GM12878 (cell line): ENCODE measurements around the gene MRNIP. TPM values are rescaled to one million over a fixed set of nuclear protein-coding genes. Genes with fewer than 3 reads are reported as not detected.

Experiments used
- ATAC-seq: fragments of 200-7000 bp; cut with Tn5 transposase; 3 replicates; pipeline ENCODE4 v1.9.1; 2020; ENCODE audit warnings: mild to moderate bottlenecking, moderate library complexity
- BruUV-seq: library from RNA; stranded (reverse); fragments of 400-500 nt; replicated peaks from 2 replicates; lab custom pipeline; 2021; lab: Mats Ljungman, UMichigan
- CTCF ChIA-PET: fragments of 300-600 bp; sonication (Branson Sonifier 250); formaldehyde crosslinking; extraction: SDS; loops from one replicate; lab custom pipeline; 2021; ENCODE audit warnings: inconsistent platforms; lab: Yijun Ruan, JAX
- POLR2A ChIA-PET: fragments of 350-600 bp; formaldehyde crosslinking; extraction: SDS; loops from one replicate; lab custom pipeline; 2021; ENCODE audit warnings: inconsistent platforms; lab: Charles Lee
- RAD21 ChIA-PET: fragments of 300-600 bp; sonication (Branson Sonifier 250); formaldehyde crosslinking; loops from one replicate; lab custom pipeline; 2023; ENCODE audit warnings: antibody characterized with exemption; ENCODE audit not compliant: unreplicated experiment; lab: Charles Lee
- SMC1A ChIA-PET: fragments of 300-600 bp; sonication (Branson Sonifier 250); formaldehyde crosslinking; loops from one replicate; lab custom pipeline; 2023; ENCODE audit not compliant: unreplicated experiment, uncharacterized antibody; lab: Charles Lee
- DNase-seq: peaks from one replicate; pipeline ENCODE4 v3.0.0-alpha.2; 2011; ENCODE audit warnings: low read depth, low spot score
- FAIRE-seq: peaks from 3 replicates; lab custom pipeline; 2011; peaks lifted over from hg19 to GRCh38; lab: Jason Lieb, UNC
- H2AFZ ChIP-seq: 2 replicates; pipeline ENCODE4 v1.6.0; 2011; ENCODE audit warnings: low read depth, low read length, control low read depth; ENCODE audit not compliant: control insufficient read depth
- H3K27ac ChIP-seq: 2 replicates; pipeline ENCODE4 v1.5.1; 2011; ENCODE audit warnings: control low read depth; ENCODE audit not compliant: control insufficient read depth, insufficient read depth
- H3K27me3 ChIP-seq, 2 experiments: replicated peaks in 1 of 2; 2 replicates each; pipeline versions ENCODE4 v1.6.0 to v1.6.1; 2011; ENCODE audit warnings: low read length in 1 of 2; ENCODE audit not compliant: control insufficient read depth in 2 of 2, insufficient read depth in 2 of 2
- H3K36me3 ChIP-seq, 2 experiments: 2 replicates each; pipeline ENCODE4 v1.5.1; 2011; ENCODE audit warnings: low read length in 1 of 2; ENCODE audit not compliant: control insufficient read depth in 2 of 2, insufficient read depth in 2 of 2
- H3K4me1 ChIP-seq: 2 replicates; pipeline ENCODE4 v1.6.1; 2011; ENCODE audit warnings: mild to moderate bottlenecking, low read length, moderate library complexity, mixed read lengths; ENCODE audit not compliant: control insufficient read depth, insufficient read depth
- H3K4me2 ChIP-seq: 2 replicates; pipeline ENCODE4 v1.6.0; 2011; ENCODE audit warnings: control low read depth; ENCODE audit not compliant: control insufficient read depth, insufficient read depth
- H3K4me3 ChIP-seq: fragments of 200-600 bp; sonication (generic); 2 replicates; pipeline ENCODE4 v1.5.1; 2016
- H3K79me2 ChIP-seq: 2 replicates; pipeline ENCODE4 v1.6.0; 2011; ENCODE audit warnings: low read length; ENCODE audit not compliant: control insufficient read depth, insufficient read depth
- H3K9ac ChIP-seq: 2 replicates; pipeline ENCODE4 v1.8.0; 2011; ENCODE audit warnings: low read length, control low read depth, mixed read lengths; ENCODE audit not compliant: control insufficient read depth, insufficient read depth
- H3K9me3 ChIP-seq: replicated peaks from 3 replicates; pipeline ENCODE4 v1.5.1; 2011; ENCODE audit warnings: mild to moderate bottlenecking, low read length; ENCODE audit not compliant: control insufficient read depth, insufficient read depth
- H4K20me1 ChIP-seq: 2 replicates; pipeline ENCODE4 v1.6.0; 2011; ENCODE audit not compliant: control insufficient read depth, insufficient read depth
- CHD1 ChIP-seq: IDR thresholded peaks from 2 replicates; pipeline ENCODE4 v1.6.1; 2012; ENCODE audit warnings: low read depth, low read length, improper control_type of control experiment
- E4F1 ChIP-seq: fragments of 450-650 bp; IDR thresholded peaks from 2 replicates; pipeline ENCODE4 v1.6.1; 2018; ENCODE audit warnings: borderline replicate concordance, mild to moderate bottlenecking; ENCODE audit not compliant: partially characterized antibody
- IKZF2 ChIP-seq, 2 experiments: fragments of 450-650 bp; IDR thresholded peaks; 2 replicates each; pipeline ENCODE4 v1.6.1; 2017; ENCODE audit warnings: mild to moderate bottlenecking in 2 of 2, moderate library complexity in 2 of 2
- NBN ChIP-seq: fragments of 450-650 bp; IDR thresholded peaks from 2 replicates; pipeline ENCODE4 v1.6.1; 2016
- PAX8 ChIP-seq: fragments of 450-650 bp; IDR thresholded peaks from 2 replicates; pipeline ENCODE4 v1.6.1; 2017; ENCODE audit warnings: mild to moderate bottlenecking, moderate library complexity
- PRDM15 ChIP-seq: fragments of 450-650 bp; formaldehyde crosslinking; IDR thresholded peaks from 2 replicates; pipeline ENCODE4 v1.4.0; 2020; ENCODE audit warnings: mild to moderate bottlenecking, moderate library complexity
- WRNIP1 ChIP-seq: IDR thresholded peaks from 2 replicates; pipeline ENCODE4 v1.6.1; 2011; ENCODE audit warnings: low read depth, low read length, improper control_type of control experiment, borderline replicate concordance
- WGBS: methylation state at CpG from one replicate; pipeline ENCODE4 v1.1.6; 2016; ENCODE audit warnings: low lambda C conversion rate; ENCODE audit not compliant: insufficient replicate concordance, insufficient coverage; ENCODE audit errors: missing lambda C conversion rate; 5-methylcytosine and 5-hydroxymethylcytosine counted together
- in situ Hi-C: fragments of 300-500 bp; cut with MboI; formaldehyde crosslinking; loops from 9 replicates; pipeline ENCODE4 v1.14.3; 2018; ENCODE audit warnings: mixed read lengths
- intact Hi-C: fragments of 100-400 bp; cut with micrococcal nuclease; formaldehyde crosslinking; loops from one replicate; pipeline ENCODE4 v1.14.2; 2022; ENCODE audit not compliant: unreplicated experiment
- polyA plus RNA-seq, 11 experiments: library from polyadenylated mRNA; depleted of rRNA in 4 of 11; unstranded in 6 of 11; stranded (reverse) in 5 of 11; fragments of >200 nt; fragmentation: Nextera tagmentation in 4 of 11; fragmentation: Illumina TruSeq in 1 of 11; extraction: Ambion mirVana in 4 of 11; extraction: Trizol in 1 of 11; gene quantifications; 1 replicate in 1 of 11; 2 replicates in 10 of 11; pipeline versions ENCODE4 v1.2.1 to v1.2.3, GENCODE V29; 2011 to 2016; ENCODE audit warnings: inconsistent platforms in 2 of 11, missing spikeins in 2 of 11, low read depth in 1 of 11
- total RNA-seq, 4 experiments: library from RNA; depleted of rRNA in 3 of 4; stranded (reverse); fragments of >200 nt in 3 of 4; fragmentation: Illumina TruSeq in 1 of 4; extraction: Trizol in 1 of 4; gene quantifications; 2 replicates each; pipeline versions ENCODE4 v1.2.1 to v1.2.3, GENCODE V29; 2013 to 2021
- TF ChIP-seq, protein P1 (sequence below): IDR thresholded peaks from 2 replicates; pipeline ENCODE4 v1.6.1; 2011; ENCODE audit warnings: borderline replicate concordance, low read depth, mild to moderate bottlenecking, moderate library complexity, low read length; ENCODE audit not compliant: insufficient read depth, poor library complexity, severe bottlenecking
- TF ChIP-seq, protein P2 (sequence below): IDR thresholded peaks from 2 replicates; pipeline ENCODE4 v1.6.1; 2011; ENCODE audit warnings: borderline replicate concordance, low read depth, mild to moderate bottlenecking, moderate library complexity, mixed read lengths, low read length; ENCODE audit not compliant: insufficient read depth; ENCODE audit errors: extremely low read length

The MRNIP gene
- total and polyA plus RNA-seq, 10 of the 15 experiments (the other 5 are each of a cell fraction or from before 2014, with no cell fraction given) = 2.4 to 30.4 (median 13.1) TPM

GRCh38 chr5:179867476-179867875 lies 8.9 kb upstream of the MRNIP start (continued):
- TF ChIP-seq, protein P1, sequence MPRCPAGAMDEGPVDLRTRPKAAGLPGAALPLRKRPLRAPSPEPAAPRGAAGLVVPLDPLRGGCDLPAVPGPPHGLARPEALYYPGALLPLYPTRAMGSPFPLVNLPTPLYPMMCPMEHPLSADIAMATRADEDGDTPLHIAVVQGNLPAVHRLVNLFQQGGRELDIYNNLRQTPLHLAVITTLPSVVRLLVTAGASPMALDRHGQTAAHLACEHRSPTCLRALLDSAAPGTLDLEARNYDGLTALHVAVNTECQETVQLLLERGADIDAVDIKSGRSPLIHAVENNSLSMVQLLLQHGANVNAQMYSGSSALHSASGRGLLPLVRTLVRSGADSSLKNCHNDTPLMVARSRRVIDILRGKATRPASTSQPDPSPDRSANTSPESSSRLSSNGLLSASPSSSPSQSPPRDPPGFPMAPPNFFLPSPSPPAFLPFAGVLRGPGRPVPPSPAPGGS = no peak
- TF ChIP-seq WRNIP1 = no peak
- TF ChIP-seq, protein P2, sequence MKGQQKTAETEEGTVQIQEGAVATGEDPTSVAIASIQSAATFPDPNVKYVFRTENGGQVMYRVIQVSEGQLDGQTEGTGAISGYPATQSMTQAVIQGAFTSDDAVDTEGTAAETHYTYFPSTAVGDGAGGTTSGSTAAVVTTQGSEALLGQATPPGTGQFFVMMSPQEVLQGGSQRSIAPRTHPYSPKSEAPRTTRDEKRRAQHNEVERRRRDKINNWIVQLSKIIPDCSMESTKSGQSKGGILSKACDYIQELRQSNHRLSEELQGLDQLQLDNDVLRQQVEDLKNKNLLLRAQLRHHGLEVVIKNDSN = no peak
- TF ChIP-seq PRDM15 (CRISPR knock-in tag) = no peak
- no peak for TF ChIP-seq NBN

DNA sequence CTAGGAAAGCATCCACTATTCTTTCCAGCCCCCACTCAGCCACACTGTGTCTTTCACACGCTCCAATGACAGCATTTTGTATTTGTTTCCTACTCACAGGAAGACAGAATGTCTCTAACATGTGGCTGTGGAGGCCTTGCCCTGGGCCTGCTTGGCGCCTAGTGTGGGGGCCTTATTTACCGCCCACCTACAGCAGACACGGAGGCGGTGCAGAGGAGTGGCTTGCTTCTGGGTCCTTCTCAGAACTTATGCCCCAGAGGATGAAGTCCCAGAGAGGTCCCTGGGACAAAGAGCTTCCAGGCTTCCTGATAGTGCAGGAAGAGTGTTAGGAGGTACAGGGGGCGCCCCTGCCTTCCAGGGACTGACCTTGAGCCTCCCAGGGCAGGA lies 8.5 kb upstream of the MRNIP start:
- Histone ChIP-seq H4K20me1 (no peaks in the 10 kb centered on the region), H3K9ac (no peak overlapping the region), H2AFZ (no peak overlapping the region), H3K4me3 (no peak overlapping the region), H3K27me3 (no peaks in the 10 kb centered on the region), H3K4me2 (no peak overlapping the region), H3K36me3 (peaks cover 7 to 13% of the 10 kb centered on the region in 2 experiments; a peak in 3 of 4 replicates), H3K9me3 (no peaks in the 10 kb centered on the region; the same call in 2 of the 3 replicates), H3K4me1 (no peaks in the 10 kb centered on the region), H3K79me2 (no peaks in the 10 kb centered on the region), H3K27ac (no peak overlapping the region)
- BruUV-seq = no TSS peak
- intact Hi-C loops = no loop called here
- POLR2A ChIA-PET = interaction anchor here (0.5 kb wide), 1 partner anchor 10 kb away, joined by 4 read pairs; no protein-coding TSS in a partner anchor
- DNase-seq = no peak
- SMC1A ChIA-PET = interaction anchor here (1.3 kb wide), 1 partner anchor 108 kb away, joined by 3 read pairs; no protein-coding TSS in a partner anchor
- no peak for FAIRE-seq
- CTCF ChIA-PET = no interaction called here
- RAD21 ChIA-PET = no interaction called here
- no peak for ATAC-seq
- in situ Hi-C loops = no loop called here
- 97% methylated on average over 6 of the region's 6 CpGs for WGBS
- TF ChIP-seq IKZF2 (IDR thresholded peaks at IDR 0.05) (no peak), E4F1 (no peak), CHD1 (no peak), PAX8 (no peak)
